HEK293T (cell line): Measurements from ENCODE around the gene ABI3BP.

ENCODE experiments used
- BHLHE40 ChIP-seq: fragments of 450-650 bp; IDR thresholded peaks from 2 replicates; pipeline ENCODE4 v1.6.1; 2016; ENCODE audit warnings: mild to moderate bottlenecking, moderate library complexity, borderline replicate concordance
- FOXA1 ChIP-seq: fragments of 450-650 bp; IDR thresholded peaks from 2 replicates; pipeline ENCODE4 v1.6.1; 2016; ENCODE audit warnings: mild to moderate bottlenecking
- FOXM1 ChIP-seq: fragments of 450-650 bp; IDR thresholded peaks from 2 replicates; pipeline ENCODE4 v1.6.1; 2017; ENCODE audit warnings: mild to moderate bottlenecking, borderline replicate concordance
- HDGF ChIP-seq: fragments of 450-650 bp; IDR thresholded peaks from 2 replicates; pipeline ENCODE4 v1.6.1; 2017; ENCODE audit warnings: antibody characterized with exemption, borderline replicate concordance
- LEF1 ChIP-seq: fragments of 450-650 bp; IDR thresholded peaks from 2 replicates; pipeline ENCODE4 v1.6.1; 2017; ENCODE audit warnings: mild to moderate bottlenecking, borderline replicate concordance
- NFRKB ChIP-seq: fragments of 450-650 bp; IDR thresholded peaks from 2 replicates; pipeline ENCODE4 v1.6.1; 2016; ENCODE audit warnings: mild to moderate bottlenecking, moderate library complexity
- SP1 ChIP-seq: fragments of 450-650 bp; IDR thresholded peaks from 2 replicates; pipeline ENCODE4 v1.6.1; 2017
- SUZ12 ChIP-seq: fragments of 450-650 bp; IDR thresholded peaks from 2 replicates; pipeline ENCODE4 v1.6.1; 2016; ENCODE audit warnings: mild to moderate bottlenecking
- TARDBP ChIP-seq: fragments of 450-650 bp; IDR thresholded peaks from 2 replicates; pipeline ENCODE4 v1.6.1; 2016
- ZNF384 ChIP-seq: fragments of 450-650 bp; IDR thresholded peaks from 2 replicates; pipeline ENCODE4 v1.6.1; 2016
- TF ChIP-seq, protein P1 (sequence below): fragments of 450-650 bp; IDR thresholded peaks from 2 replicates; pipeline ENCODE4 v1.6.1; 2016

DNA sequence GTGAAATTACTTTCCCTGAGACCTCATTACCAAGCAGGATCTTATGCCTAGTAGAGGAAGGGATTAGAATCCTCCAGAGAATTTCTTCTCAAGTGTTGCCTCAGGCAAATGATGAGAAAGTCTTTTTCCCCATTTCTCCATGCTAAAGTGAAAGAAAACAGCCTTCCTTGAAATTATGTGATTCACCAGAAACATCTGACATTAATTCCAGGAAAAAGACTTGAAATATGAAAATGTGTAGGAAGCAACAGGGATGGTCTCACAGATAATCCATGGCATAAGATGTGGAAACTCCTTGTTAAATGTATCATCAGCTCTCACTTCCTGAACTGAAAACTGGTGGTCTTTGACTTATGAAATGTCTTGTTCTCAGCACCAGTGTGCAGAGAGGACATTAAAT lies 17.9 kb upstream of the ABI3BP start:
- TF ChIP-seq HDGF = no peak
- TF ChIP-seq SP1 = no peak
- TF ChIP-seq FOXM1 = no peak
- TF ChIP-seq NFRKB = no peak
- TF ChIP-seq TARDBP = no peak
- TF ChIP-seq SUZ12 = no peak
- TF ChIP-seq FOXA1 = no peak
- TF ChIP-seq ZNF384 = no peak
- TF ChIP-seq LEF1 = no peak
- TF ChIP-seq BHLHE40 = no peak
- TF ChIP-seq, protein P1, sequence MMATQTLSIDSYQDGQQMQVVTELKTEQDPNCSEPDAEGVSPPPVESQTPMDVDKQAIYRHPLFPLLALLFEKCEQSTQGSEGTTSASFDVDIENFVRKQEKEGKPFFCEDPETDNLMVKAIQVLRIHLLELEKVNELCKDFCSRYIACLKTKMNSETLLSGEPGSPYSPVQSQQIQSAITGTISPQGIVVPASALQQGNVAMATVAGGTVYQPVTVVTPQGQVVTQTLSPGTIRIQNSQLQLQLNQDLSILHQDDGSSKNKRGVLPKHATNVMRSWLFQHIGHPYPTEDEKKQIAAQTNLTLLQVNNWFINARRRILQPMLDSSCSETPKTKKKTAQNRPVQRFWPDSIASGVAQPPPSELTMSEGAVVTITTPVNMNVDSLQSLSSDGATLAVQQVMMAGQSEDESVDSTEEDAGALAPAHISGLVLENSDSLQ = no peak
